ENCODE results near the gene PRRT1B.

The PRRT1B gene

DNA sequence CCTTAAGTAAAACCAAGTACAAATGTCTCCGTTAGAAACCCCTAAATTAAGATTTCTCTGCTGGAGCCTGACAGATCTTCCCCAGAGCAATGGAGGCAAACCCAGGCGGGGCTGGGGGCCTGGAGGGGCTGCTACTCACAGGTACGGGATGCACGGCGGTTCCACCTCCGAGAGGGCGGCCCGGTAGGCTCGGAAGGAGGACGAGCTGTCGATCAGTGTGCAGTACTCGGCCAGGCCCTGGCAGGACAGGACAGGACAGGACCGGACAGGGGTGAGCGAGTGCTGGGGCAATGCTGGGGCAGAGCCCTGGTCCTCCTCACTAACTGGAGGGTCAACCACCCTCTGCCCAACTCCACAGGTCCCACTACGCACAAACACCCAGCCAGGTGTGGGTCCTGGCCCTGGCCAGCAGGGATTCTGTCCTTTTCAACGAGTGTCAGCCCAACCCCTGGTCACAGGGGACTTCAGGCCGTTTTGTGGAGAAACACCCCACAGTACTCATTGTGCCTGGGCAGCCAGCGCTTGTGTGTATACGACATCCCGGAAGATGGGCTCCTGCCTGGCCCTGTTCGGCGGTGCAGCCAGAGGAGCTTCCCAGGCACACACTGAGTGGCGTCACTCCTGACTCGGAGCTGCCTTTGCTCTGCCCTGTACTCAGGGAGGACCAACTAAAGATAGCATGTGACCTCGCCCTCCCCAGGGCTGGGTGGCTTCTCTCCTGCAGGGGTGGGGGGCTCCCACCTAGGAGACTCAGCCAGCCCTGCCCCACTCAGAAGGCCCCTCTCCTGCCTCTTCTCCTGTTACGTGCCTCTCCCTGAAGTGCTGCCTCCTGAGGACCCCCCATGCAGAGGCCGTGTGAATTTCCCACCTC is 37.4 kb downstream of the PRRT1B start:
- no peak overlapping the region for H3K4me3 ChIP-seq (ENCODE audit: low read depth, low read length)
- TF ChIP-seq, protein P1, sequence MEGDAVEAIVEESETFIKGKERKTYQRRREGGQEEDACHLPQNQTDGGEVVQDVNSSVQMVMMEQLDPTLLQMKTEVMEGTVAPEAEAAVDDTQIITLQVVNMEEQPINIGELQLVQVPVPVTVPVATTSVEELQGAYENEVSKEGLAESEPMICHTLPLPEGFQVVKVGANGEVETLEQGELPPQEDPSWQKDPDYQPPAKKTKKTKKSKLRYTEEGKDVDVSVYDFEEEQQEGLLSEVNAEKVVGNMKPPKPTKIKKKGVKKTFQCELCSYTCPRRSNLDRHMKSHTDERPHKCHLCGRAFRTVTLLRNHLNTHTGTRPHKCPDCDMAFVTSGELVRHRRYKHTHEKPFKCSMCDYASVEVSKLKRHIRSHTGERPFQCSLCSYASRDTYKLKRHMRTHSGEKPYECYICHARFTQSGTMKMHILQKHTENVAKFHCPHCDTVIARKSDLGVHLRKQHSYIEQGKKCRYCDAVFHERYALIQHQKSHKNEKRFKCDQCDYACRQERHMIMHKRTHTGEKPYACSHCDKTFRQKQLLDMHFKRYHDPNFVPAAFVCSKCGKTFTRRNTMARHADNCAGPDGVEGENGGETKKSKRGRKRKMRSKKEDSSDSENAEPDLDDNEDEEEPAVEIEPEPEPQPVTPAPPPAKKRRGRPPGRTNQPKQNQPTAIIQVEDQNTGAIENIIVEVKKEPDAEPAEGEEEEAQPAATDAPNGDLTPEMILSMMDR (IDR thresholded peaks at IDR 0.05; ENCODE audit: low read depth, low read length, missing control alignments): no peak
- DNase-seq (ENCODE audit: low read depth): no peak

DNA sequence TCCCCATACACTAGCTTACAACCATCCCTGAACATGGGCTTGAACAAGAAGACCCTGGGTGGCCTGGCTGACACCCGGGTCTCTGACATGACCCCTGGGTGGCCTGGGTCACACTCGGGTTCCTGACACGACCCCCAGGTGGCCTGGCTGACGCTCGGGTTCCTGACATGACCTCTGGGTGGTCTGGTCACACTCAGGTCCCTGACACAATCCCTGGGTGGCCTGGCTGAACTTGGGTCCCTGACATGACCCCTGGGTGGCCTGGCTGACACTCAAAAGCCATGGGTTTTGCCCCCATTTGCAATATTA is 38.0 kb downstream of the PRRT1B start:
- TF ChIP-seq, protein P1 (IDR thresholded peaks at IDR 0.05; ENCODE audit: low read depth, low read length, missing control alignments): no peak
- H3K4me3 ChIP-seq (ENCODE audit: low read depth, low read length): no peak overlapping the region
- no peak for DNase-seq (ENCODE audit: low read depth)

DNA sequence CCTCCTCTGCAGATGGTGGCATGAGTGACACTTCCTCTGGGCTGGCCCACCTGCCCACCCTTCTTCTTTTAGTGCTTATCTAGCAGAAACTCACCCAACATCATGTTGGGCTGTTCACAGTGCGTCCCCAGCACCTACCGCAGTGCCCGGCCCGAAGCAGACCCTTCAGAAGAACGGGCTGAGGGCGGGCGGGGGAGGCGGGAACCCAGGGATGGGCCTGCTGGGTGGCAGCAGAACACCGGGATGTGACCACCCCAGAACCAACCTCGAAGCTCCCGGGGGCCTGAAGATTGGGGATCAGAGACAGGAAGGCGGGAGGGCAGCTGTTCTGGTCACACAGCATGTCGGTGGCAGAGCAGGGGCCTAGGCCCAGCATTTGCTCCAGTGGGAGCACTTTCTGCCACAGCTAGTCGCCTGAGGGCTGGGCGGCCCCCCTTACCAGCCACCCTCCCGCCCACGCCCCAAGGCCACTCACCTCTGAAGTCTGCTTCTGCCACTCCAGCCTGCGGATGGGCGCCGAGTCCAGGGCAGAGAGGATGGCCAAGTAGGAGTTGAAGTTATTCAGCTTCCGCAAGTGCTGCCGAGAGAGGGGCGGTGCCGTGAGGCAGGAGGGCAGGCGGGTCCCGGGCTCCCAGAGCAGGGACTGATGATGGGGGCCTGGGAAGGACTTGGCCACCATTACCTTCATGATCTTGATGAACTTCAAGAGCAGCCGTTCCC is 38.7 kb downstream of the PRRT1B start:
- TF ChIP-seq, protein P1 (IDR thresholded peaks at IDR 0.05; ENCODE audit: low read depth, low read length, missing control alignments): no peak
- no peak overlapping the region for H3K4me3 ChIP-seq (ENCODE audit: low read depth, low read length)
- no peak for DNase-seq (ENCODE audit: low read depth)

DNA sequence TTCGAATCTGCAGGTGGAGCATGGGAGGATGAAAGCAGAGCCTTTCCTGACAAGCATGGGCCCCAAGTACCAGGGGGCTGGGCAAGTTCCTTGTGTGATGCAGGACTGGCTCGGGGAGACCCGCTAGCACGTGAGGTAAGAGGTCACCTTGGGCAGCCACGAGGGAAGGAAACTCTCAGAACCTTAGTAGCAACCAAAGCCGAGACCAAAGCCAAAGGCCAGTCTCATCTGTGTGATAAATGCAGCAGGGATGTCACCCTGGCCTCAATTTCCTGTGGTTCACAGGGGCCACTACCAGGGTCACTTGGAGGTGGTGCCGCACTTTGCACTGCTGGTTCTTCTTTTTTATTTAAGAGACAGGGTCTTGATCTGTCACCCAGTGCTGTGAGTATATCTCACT is 39.5 kb downstream of the PRRT1B start:
- no peak overlapping the region for H3K4me3 ChIP-seq (ENCODE audit: low read depth, low read length)
- no peak for DNase-seq (ENCODE audit: low read depth)
- TF ChIP-seq, protein P1 (IDR thresholded peaks at IDR 0.05; ENCODE audit: low read depth, low read length, missing control alignments): no peak

DNA sequence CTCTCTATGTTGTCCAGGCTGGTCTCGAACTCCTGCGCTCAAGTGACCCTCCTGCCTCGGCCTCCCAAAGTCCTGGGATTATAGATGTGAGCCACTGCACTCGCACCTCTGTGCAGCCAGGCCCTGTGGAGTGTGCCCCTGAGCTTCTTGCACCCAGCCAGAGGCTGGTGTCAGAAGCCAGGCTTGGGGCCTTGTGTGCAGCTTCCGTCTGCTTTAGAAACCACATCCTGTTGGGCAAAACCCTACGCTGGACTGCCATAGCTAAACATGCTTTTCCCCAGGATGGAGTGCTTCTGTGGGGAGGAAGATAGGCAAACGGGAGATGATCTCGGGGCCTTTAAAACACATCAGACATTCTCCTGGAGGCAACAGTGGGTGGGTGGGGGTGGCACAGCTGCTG is 40.1 kb downstream of the PRRT1B start:
- DNase-seq (ENCODE audit: low read depth): no peak
- TF ChIP-seq, protein P1 (IDR thresholded peaks at IDR 0.05; ENCODE audit: low read depth, low read length, missing control alignments): no peak
- H3K4me3 ChIP-seq (ENCODE audit: low read depth, low read length): no peak overlapping the region

DNA sequence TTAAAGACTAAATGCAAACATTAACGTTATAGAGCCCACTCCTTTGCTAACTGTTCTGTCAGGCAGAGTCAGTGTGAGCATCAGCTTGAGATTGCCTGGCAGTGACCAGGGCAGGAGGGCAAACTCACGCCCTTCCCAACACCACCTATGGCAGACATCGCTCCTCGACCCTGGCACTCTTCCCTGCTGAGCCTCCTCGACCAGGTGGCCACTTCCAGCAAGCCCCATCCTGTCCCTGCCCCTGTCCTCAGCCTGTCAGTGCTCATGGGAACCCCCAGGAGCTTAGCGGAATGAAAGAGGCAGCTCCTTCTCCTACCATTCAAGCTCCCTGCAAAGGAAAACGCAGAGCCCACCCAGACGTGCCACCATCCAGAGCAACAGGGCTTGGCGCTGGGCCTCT is 42.0 kb downstream of the PRRT1B start:
- no peak for DNase-seq (ENCODE audit: low read depth)
- H3K4me3 ChIP-seq (ENCODE audit: low read depth, low read length): no peak overlapping the region
- TF ChIP-seq, protein P1 (IDR thresholded peaks at IDR 0.05; ENCODE audit: low read depth, low read length, missing control alignments): no peak

Data from GM12864 (cell line).